AG10803 (cell line): ENCODE measurements around the gene MPDU1.
"Not testable (repeated sequence)": the region's sequence is repeated elsewhere in the genome, so short reads cannot be mapped to it uniquely, and the experiment has no call there.

Experiments used
- DNase-seq: peaks from one replicate; pipeline ENCODE4 v3.0.0; 2010; ENCODE audit warnings: low read depth
- H3K4me3 ChIP-seq: 2 replicates; pipeline ENCODE4 v1.5.1; 2011; ENCODE audit warnings: mild to moderate bottlenecking, low read length, control low read depth
- CTCF ChIP-seq: conservative IDR thresholded peaks from 2 replicates; pipeline ENCODE4 v1.5.1; 2011; ENCODE audit warnings: mild to moderate bottlenecking, low read length, control low read depth, inconsistent platforms

MPDU1 gene

GRCh38 chr17:7623661-7624060 lies 40.0 kb downstream of the MPDU1 start:
- no peak for TF ChIP-seq CTCF
- H3K4me3 ChIP-seq, result no peak overlapping the region
- no peak for DNase-seq

DNA sequence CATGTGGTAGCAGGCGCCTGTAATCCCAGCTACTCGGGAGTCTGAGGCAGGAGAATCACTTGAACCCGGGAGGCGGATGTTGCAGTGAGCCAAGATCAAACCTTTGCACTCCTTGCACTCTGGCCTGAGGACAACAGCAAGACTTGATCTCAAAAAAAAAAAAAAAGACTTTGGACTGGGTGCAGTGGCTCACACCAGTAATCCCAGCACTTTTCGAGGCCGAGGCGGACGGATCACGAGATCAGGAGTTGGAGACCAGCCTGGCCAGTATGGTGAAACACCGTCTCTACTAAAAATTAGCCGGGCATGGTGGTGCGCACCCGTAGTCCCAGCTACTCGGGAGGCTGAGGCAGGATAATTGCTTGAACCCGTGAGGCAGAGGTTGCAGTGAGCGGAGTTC lies 42.1 kb downstream of the MPDU1 start:
- H3K4me3 ChIP-seq, DNase-seq: not testable (repeated sequence)

GRCh38 chr17:7626307-7626706 lies 42.7 kb downstream of the MPDU1 start:
- TF ChIP-seq CTCF, result no peak
- no peak for DNase-seq
- peak overlapping the region; percentile 83; the same call in 1 of the 2 replicates for H3K4me3 ChIP-seq

DNA sequence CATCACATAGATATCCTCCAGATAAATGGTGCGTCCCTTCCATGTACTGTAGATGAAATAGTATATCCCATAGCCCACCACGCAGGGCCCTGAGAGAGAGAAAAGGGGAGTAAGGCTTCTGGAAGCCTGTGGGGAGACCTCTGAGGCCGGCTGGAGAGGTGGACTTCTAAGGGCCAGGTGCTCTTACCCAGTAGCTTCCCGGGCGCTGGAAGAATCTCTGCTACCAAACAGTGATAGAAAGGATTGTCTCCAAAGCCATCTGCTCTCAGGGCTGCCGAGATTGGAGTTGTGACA lies 43.3 kb downstream of the MPDU1 start:
- TF ChIP-seq CTCF, result no peak
- H3K4me3 ChIP-seq, result peak overlapping the region; percentile 83
- no peak for DNase-seq

- TF ChIP-seq CTCF, result no peak
- peak; percentile 93 for DNase-seq
- H3K4me3 ChIP-seq, result peak within 1 kb of the TSS; percentile 83
These were observed 43.8 kb downstream of the MPDU1 start, which contains the start of gene SAT2 for GRCh38 chr17:7627250-7628121. Gene SAT2, minus strand, starts transcription at chr17:7627821. Its CDS starts 186 bp downstream, at chr17:7627635.

GRCh38 chr17:7629939-7630571 lies 46.4 kb downstream of the MPDU1 start, which contains the start of gene SHBG:
Gene SHBG, plus strand, starts transcription at chr17:7630135. Its CDS starts 38 bp downstream, at chr17:7630173.
- no peak for DNase-seq
- TF ChIP-seq CTCF, result no peak
- H3K4me3 ChIP-seq, result no peak within 1 kb of the TSS

DNA sequence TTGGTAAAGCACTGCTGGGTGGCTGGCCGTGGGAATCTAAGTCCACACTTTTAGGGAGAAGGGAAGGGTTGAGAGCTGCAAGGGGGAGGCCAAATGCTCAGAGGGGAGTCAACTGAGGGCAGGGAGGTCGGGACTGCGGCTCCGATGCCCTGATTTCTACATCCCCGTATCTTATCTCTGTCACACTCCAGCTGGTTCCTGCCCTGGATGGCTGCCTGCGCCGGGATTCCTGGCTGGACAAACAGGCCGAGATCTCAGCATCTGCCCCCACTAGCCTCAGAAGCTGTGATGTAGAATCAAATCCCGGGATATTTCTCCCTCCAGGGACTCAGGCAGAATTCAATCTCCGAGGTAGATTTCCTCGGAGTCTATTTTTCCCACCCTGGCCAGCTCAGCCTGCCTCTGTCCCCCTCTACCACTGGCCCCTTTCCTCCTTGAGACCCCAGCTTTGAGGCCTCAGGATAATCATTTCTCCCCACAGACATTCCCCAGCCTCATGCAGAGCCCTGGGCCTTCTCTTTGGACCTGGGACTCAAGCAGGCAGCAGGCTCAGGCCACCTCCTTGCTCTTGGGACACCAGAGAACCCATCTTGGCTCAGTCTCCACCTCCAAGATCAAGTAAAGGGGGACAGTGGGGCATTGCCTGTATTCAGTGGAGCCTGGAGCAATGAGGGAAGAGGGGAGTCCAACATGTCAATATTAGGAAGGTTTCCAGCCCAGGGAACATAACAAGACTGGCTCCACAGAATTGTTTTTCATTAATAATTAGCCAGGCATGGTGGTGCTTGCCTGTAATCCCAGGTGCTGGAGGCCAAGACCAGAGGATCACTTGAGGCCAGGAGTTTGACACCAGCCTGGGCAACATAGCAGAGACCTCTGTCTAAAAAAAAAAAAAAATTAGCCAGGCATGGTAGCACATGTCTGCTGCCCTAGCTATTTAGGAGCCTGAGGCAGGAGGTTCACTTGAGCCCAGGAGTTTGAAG lies 48.0 kb downstream of the MPDU1 start:
- H3K4me3 ChIP-seq, result no peak overlapping the region
- no peak for DNase-seq
- TF ChIP-seq CTCF, result no peak
